ENCODE results near the gene ZNF438.

GRCh38 chr10:30834651-30835050 is 197.0 kb downstream of the ZNF438 start:
- TF ChIP-seq CTCF (IDR thresholded peaks at IDR 0.05) (no peak), POLR2A (IDR thresholded peaks at IDR 0.05) (no peak)

Data from lower leg skin (tissue), 3 donors.